Common myeloid progenitor, CD34-positive (primary cell): ENCODE measurements around the gene GPX4.
A peak's percentile ranks its signal among the peaks of the same experiment; 100 is the strongest.
"Not testable (repeated sequence)": the region's sequence is repeated elsewhere in the genome, so short reads cannot be mapped to it uniquely, and the experiment has no call there.

Experiments used
- CTCF ChIA-PET: fragments of 350-600 bp; sonication (Branson Sonifier 250); formaldehyde crosslinking; loops from one replicate; lab custom pipeline; 2021; ENCODE audit warnings: antibody characterized with exemption; lab: Charles Lee
- POLR2A ChIA-PET: fragments of 350-600 bp; sonication (Branson Sonifier 250); formaldehyde crosslinking; loops from one replicate; lab custom pipeline; 2021; ENCODE audit warnings: antibody characterized with exemption; lab: Charles Lee
- DNase-seq, 3 donors: peaks; one replicate each; pipeline versions ENCODE4 v3.0.0 to v3.0.0-alpha.2; 2013
- H3K27ac ChIP-seq, 2 experiments: 1 replicate in 1 of 2; 2 replicates in 1 of 2; pipeline ENCODE4 v1.7.0; 2013; ENCODE audit warnings: inconsistent platforms in 2 of 2, low read length in 2 of 2, mild to moderate bottlenecking in 2 of 2, low read depth in 1 of 2, moderate library complexity in 1 of 2; ENCODE audit not compliant: severe bottlenecking in 2 of 2, insufficient read depth in 1 of 2, poor library complexity in 1 of 2
- H3K27me3 ChIP-seq, 5 experiments: replicated peaks in 2 of 5; 1 replicate in 3 of 5; 2 replicates in 2 of 5; pipeline versions ENCODE4 v1.6.1 to v1.7.0; 2013; ENCODE audit warnings: low read length in 4 of 5, mild to moderate bottlenecking in 2 of 5, moderate library complexity in 2 of 5, inconsistent platforms in 1 of 5; ENCODE audit not compliant: insufficient read depth in 5 of 5, control insufficient read depth in 4 of 5
- H3K36me3 ChIP-seq, 4 experiments: 1 replicate in 2 of 4; 2 replicates in 2 of 4; pipeline versions ENCODE4 v1.6.1 to v1.7.0; 2013; ENCODE audit warnings: low read length in 3 of 4, control low read depth in 1 of 4, mild to moderate bottlenecking in 1 of 4; ENCODE audit not compliant: control insufficient read depth in 4 of 4, insufficient read depth in 4 of 4
- H3K4me1 ChIP-seq, 4 experiments: 1 replicate in 3 of 4; 2 replicates in 1 of 4; pipeline versions ENCODE4 v1.6.1 to v1.7.1; 2013; ENCODE audit warnings: low read length in 3 of 4, mild to moderate bottlenecking in 3 of 4, control low read depth in 1 of 4, inconsistent platforms in 1 of 4, moderate library complexity in 1 of 4; ENCODE audit not compliant: control insufficient read depth in 4 of 4, insufficient read depth in 4 of 4; ENCODE audit errors: control extremely low read depth in 1 of 4
- H3K4me3 ChIP-seq, 7 experiments: 1 replicate in 4 of 7; 2 replicates in 3 of 7; pipeline versions ENCODE4 v1.5.1 to v1.7.0; 2013; ENCODE audit warnings: mild to moderate bottlenecking in 7 of 7, low read length in 6 of 7, moderate library complexity in 6 of 7, inconsistent platforms in 2 of 7, low read depth in 2 of 7, control low read depth in 1 of 7; ENCODE audit not compliant: insufficient read depth in 4 of 7, control insufficient read depth in 1 of 7; ENCODE audit errors: extremely low read depth in 1 of 7
- H3K9me3 ChIP-seq, 5 experiments: 1 replicate in 4 of 5; 2 replicates in 1 of 5; pipeline versions ENCODE4 v1.6.1 to v1.7.1; 2013; ENCODE audit warnings: low read length in 4 of 5, mild to moderate bottlenecking in 2 of 5, inconsistent platforms in 1 of 5, low read depth in 1 of 5, moderate library complexity in 1 of 5; ENCODE audit not compliant: control insufficient read depth in 4 of 5, insufficient read depth in 2 of 5; ENCODE audit errors: control extremely low read depth in 1 of 5
- WGBS: methylation state at CpG from one replicate; pipeline ENCODE4 v1.1.5; 2013; ENCODE audit not compliant: insufficient coverage; 5-methylcytosine and 5-hydroxymethylcytosine counted together

GPX4 gene

DNA sequence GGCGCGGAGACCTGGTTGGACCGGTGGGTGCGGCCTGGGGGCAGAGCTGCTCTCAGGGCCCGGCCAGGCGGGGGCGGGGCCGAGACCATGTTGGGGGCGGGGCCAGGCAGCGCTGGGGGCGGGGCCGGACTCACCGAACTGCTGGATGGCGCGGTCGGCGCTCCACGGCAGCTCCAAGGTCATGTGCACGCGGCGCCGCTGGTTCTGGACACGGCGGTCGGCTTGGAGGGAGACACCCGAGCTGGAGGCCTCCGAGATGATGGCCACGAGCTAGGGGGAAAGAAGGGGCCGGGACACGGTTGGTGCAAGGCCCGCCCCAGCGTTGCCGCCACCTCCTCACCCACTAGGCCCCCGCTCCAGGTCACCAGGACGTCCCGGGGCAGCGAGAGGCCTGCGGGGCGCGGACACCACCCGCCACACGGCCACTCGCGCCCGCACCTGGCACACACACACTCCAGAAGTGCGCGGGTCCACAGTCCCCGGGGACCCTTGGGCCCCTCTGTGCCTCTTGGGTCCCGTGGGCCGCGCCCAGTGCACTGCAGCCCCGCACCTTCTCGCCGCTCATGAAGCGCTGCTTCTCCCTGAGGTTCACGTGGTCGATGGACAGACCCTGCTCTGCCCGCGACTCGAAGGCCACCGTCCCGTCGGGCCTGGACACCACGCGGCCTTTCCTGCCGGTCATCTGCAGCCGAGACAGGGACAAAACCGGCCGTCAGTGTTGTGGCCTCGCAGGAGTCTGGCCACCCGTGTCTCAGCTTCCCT is 8.7 kb downstream of the GPX4 start:
- POLR2A ChIA-PET, result interaction anchor here (0.6 to 1.1 kb wide), 3 partner anchors 79 to 126 kb away, joined by 3 to 5 read pairs (median 3); no protein-coding TSS in a partner anchor
- 94% methylated on average over 58 of the region's 71 CpGs for WGBS
- CTCF ChIA-PET, result interaction anchor here (0.7 to 4.0 kb wide), 19 partner anchors 9 to 132 kb away, joined by 3 to 33 read pairs (median 6); partner anchors contain the start of gene ATP5F1D

DNA sequence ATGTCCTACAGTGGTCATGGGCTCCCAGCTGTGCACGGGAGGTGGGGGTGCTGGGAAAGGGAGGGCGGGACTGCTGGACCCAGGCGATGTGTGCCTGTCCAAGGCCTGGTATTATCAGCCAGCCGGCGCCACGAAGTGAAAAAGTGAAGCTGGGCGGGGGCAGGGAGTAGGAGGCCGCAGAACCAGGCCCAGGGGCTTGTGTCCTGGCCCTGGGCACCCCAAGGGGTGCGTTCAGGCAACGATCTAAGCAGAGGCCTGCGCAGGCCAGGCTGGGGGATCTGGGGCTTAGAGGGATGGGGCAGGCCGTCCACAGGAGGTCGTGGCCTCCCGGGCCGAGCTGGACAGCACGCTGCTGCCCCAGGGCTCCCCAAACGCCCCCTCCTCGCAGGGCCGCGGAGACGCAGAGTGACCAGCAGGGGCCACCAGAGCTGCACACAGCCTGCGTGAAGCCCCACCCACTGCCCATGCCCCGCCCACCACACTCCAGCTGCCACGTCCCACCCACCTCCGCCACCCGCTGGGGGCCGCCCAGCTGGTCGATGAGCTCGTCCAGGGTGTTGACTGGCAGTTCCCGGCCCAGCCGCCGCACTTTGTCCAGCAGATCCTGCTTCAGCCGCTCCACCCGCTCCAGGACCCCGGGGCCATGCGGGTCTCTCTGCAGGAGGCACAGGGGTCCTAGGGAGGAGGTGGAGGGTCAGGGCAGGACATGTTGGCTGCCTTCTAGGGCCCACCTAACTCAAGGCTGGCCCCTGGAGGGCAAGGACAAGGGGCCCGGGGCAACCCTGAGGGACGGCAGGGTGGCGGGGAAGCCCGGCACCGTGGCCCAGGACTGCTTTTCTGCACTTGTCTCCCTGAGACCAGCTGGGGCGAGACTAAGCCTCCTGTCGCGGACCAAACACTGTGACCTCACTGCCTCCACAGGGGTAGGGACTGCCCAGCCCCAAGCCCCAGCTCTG is 9.5 kb downstream of the GPX4 start:
- ChIA-PET CTCF (interaction anchor here (0.8 to 4.0 kb wide), 23 partner anchors 8 to 131 kb away, joined by 3 to 33 read pairs (median 6); partner anchors contain the start of gene ATP5F1D), POLR2A (interaction anchor here (0.6 to 1.1 kb wide), 5 partner anchors 46 to 125 kb away, joined by 3 to 5 read pairs (median 3); partner anchors contain the start of gene ARHGAP45)
- Histone ChIP-seq H3K27ac (no peak overlapping the region), H3K4me1 (peaks cover 0 to 9% (median 5%) of the 10 kb centered on the region in 4 experiments), H3K4me3 (no peak overlapping the region), H3K9me3 (no peaks in the 10 kb centered on the region), H3K27me3 (no peaks in the 10 kb centered on the region), H3K36me3 (peaks cover 2 to 77% (median 51%) of the 10 kb centered on the region in 4 experiments)
- DNase-seq, result peak; percentile 87 to 94 (median 91)
- 53% methylated on average over 24 of the region's 44 CpGs for WGBS

More for the DNA sequence above, 8.7 kb downstream of the GPX4 start:
- Histone ChIP-seq H3K9me3 (no peaks in the 10 kb centered on the region), H3K4me1 (peaks cover 0 to 9% (median 6%) of the 10 kb centered on the region in 4 experiments), H3K36me3 (peaks cover 2 to 74% (median 49%) of the 10 kb centered on the region in 4 experiments), H3K27me3 (no peaks in the 10 kb centered on the region), H3K4me3 (no peak overlapping the region), H3K27ac (no peak overlapping the region)
- no peak for DNase-seq

GRCh38 chr19:1113986-1114483 is 10.2 kb downstream of the GPX4 start:
- Histone ChIP-seq H3K36me3 (peaks cover 2 to 78% (median 51%) of the 10 kb centered on the region in 4 experiments), H3K27ac (no peak overlapping the region)
- 98% methylated on average over 25 of the region's 25 CpGs for WGBS

GRCh38 chr19:1114728-1115127 is 10.9 kb downstream of the GPX4 start:
- H3K4me3 ChIP-seq, result not testable (repeated sequence)
- POLR2A ChIA-PET, result interaction anchor here (0.6 kb wide), 1 partner anchor 66 kb away, joined by 5 read pairs; no protein-coding TSS in a partner anchor

More at GRCh38 chr19:1113986-1114483, 10.2 kb downstream of the GPX4 start:
- ChIA-PET POLR2A (interaction anchor here (0.6 to 1.1 kb wide), 3 partner anchors 67 to 100 kb away, joined by 5 read pairs; no protein-coding TSS in a partner anchor), CTCF (interaction anchor here (0.8 to 4.0 kb wide), 19 partner anchors 8 to 130 kb away, joined by 3 to 33 read pairs (median 6); partner anchors contain the start of gene ATP5F1D)
- H3K4me3 ChIP-seq, result no peak overlapping the region
- no peaks in the 10 kb centered on the region for H3K9me3 ChIP-seq
- DNase-seq, result no peak
- no peaks in the 10 kb centered on the region for H3K27me3 ChIP-seq
- H3K4me1 ChIP-seq, result peaks cover 0 to 9% (median 5%) of the 10 kb centered on the region in 4 experiments

DNA sequence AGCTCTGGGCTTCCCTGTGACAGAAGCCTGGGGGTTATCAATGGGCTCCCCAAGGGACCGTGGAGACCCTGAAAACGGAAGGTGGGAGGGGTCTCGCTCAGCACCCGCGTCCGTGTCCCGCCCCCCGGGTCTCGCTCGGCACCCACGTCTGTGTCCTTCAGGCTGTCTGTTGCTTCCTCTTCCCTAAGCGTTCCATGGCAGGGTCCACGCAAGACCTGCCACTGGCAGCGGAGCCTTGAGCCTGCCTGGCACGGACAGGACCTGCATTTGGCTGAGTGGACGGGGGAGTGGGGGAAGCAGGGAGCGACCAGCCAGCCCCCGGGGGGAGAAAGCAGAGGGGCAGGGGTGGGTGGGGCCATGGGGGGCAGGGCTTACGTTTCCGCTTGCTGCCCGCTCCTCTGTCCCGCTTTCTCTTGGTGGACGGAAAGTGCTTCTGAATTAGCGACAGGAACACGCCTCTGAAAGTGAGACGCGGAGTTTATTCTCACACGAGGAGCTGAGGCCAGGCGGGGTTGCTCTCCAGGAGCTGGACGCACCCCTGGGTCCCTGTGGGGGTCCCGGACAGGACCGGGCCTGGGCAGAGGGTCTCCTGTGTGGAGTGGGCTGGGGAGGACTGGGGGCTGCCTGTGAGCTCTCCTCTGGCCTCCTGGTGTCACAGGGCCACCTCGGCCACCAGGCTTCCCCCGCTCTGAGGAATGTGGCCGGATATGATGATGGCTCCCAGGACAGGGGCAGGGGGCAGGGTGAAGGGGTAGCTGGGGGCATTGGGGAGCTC is 12.0 kb downstream of the GPX4 start:
- H3K27ac ChIP-seq, result no peak overlapping the region
- ChIA-PET CTCF (interaction anchor here (1.2 kb wide), 1 partner anchor 102 kb away, joined by 3 read pairs; no protein-coding TSS in a partner anchor), POLR2A (no interaction called here)
- H3K4me3 ChIP-seq, result no peak overlapping the region
- no peaks in the 10 kb centered on the region for H3K27me3 ChIP-seq
- DNase-seq, result no peak
- H3K36me3 ChIP-seq, result peaks cover 4 to 77% (median 54%) of the 10 kb centered on the region in 4 experiments
- WGBS, result 93% methylated on average over 28 of the region's 35 CpGs
- H3K9me3 ChIP-seq, result no peaks in the 10 kb centered on the region
- peaks cover 0 to 9% (median 5%) of the 10 kb centered on the region in 4 experiments for H3K4me1 ChIP-seq

More at GRCh38 chr19:1114728-1115127, 10.9 kb downstream of the GPX4 start:
- H3K4me1 ChIP-seq, H3K27ac ChIP-seq, H3K9me3 ChIP-seq, H3K27me3 ChIP-seq, DNase-seq: not testable (repeated sequence)
- peaks cover 4 to 79% (median 54%) of the 10 kb centered on the region in 4 experiments for H3K36me3 ChIP-seq
- CTCF ChIA-PET, result interaction anchor here (2.2 to 4.0 kb wide), 3 partner anchors 16 to 126 kb away, joined by 11 to 22 read pairs (median 13); partner anchors contain the start of gene ATP5F1D
- 94% methylated on average over 6 of the region's 9 CpGs for WGBS
